GM12892 (cell line): ENCODE measurements around the gene GEMIN7.

Source experiments
- POLR2A ChIP-seq: IDR thresholded peaks from 2 replicates; pipeline ENCODE4 v1.6.1; 2011; ENCODE audit warnings: low read depth, low read length, control low read depth
- POLR2AphosphoS5 ChIP-seq: IDR thresholded peaks from 2 replicates; pipeline ENCODE4 v1.6.1; 2011; ENCODE audit warnings: low read depth, low read length, control low read depth

GRCh38 chr19:45074744-45075300, 4.2 kb upstream of the GEMIN7 start:
- TF ChIP-seq POLR2AphosphoS5: no peak
- TF ChIP-seq POLR2A: no peak
